ENCODE data around the gene AGFG2.
A peak's percentile ranks its signal among the peaks of the same experiment; 100 is the strongest.

The AGFG2 gene

DNA sequence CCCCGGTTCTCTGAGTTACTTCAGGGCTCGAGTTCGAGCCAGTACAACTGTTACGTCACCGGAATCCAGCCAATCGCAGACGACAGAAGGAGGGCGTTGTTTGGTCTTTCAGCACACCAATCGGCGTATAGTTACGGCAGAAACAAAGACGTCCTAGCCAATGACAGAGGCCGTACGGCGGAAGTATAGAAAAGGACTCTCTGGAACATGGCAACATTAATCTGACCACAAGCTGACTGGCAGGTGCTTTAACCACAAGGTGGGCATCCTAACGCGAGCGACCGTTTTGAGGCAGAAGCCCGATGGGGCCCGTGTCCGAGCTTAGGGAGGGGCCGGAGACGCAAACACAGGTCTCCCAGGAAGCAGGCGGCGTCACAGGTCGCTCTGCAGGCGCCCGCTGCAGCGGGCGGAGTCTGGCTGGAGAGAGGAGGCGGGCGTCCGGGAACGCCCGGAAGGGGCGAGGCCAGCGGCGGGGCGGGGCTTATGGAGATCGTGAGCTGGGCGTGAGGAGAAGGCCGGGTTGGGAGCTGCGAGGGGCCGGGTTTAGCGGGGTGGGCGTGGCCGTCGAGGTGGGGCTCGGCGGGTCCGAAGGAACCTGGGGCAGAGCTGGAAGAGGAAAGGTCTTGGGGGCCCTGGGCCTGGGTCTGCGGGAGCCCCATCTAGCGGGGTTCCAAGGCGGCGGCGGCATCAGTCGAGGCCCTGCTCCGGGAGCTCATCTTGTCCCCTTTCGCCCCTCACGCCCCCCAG, 73.2 kb downstream of the AGFG2 start, which contains the start of gene MOSPD3:
TSS of gene MOSPD3 (plus strand) at position 558 of the 747 bp plus-strand sequence. CDS start 252 bp downstream, outside the sequence.
- peak; percentile 98 to 99 for DNase-seq (ENCODE audit: low read depth in 2 of 2)

DNA sequence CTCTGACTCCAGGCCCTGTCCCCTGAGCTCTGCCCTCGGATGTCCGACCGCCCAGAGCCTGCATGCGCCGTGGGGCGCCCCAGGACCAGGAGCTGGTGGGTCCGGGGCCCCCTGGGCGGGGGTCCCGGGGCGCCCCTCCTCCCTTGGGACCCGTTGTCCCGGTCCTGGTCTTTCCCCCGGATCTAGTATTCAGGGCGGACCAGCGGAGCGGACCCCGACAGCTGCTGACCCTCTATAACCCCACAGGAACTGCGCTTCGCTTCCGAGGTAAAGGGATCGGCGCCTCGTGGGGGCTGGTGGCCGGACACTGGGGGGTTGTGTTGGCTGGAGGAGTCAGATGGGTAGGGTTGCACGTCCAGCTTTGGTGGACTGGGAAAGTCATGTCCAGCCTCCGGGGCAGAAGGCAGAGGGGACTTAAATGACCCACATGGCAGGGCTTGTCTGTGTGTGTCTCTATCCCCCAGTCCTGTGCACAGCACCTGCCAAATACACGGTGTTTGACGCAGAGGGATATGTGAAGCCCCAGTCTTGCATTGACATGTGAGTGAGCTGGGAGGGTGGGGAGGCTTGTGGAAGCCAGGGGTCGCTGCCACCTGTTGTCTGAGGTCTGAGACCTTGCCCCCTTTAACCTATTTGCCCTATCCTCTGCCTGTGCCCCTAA, 73.9 kb downstream of the AGFG2 start:
- DNase-seq (ENCODE audit: low read depth in 2 of 2), result no peak

DNA sequence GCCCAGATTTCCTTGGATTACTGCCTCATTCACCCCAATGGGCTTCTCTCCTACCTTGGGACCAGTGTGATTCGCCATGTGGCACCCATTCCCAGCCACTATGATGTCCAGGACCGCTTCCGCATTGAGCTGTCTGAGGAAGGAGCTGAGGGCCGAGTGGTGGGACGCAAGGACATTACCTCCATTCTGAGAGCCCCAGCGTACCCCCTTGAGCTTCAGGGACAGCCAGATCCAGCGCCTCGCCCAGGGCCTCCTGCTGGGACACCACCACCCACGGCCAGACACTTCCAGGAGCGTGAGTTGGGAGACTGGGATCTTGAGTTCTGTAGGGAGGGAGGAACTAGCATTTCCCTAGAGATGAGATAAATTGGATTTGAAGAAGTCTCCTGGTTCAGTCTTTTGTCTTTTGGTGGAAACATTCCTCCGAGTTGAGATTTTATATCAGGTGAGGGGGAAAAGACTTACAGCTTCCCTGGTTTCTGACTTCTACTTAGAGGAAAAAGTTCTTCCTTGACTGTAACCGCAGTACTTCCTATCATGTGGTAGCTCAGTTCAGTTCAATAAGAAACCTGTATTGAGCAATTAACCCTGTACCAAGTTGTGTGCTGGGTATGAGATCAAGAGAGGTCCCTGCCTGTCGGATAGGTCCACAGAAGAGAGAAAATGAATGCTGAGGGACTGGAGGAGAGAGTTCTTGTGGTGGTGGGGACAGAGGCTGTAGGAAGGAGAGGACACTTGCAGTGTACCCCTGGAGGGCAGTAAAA, 74.6 kb downstream of the AGFG2 start:
- DNase-seq (ENCODE audit: low read depth in 2 of 2), result no peak

DNA sequence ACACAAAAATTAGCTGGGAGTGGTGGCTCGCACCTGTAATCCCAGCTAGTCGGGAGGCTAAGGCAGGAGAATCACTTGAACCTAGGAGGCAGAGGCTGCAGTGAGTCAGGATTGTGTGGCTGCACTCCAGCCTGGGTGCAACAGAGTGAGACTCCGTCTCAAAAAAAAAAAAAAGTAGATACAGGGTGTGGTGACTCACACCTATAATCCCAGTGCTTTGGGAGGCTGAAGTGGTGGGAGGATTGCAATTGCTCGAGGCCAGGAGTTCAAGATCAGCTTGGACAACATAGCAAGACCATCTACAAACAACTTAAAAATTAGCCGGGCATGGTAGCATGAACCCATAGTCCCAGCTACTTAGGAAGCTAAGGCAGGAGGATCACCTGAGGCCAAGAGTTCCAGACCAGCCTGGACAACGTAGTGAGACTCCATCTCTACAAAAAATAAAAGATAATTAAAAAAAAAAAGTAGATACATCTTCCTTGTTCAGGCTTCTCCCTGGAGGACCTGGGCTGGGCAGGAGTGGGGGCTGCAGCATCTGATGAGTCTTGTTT, 75.4 kb downstream of the AGFG2 start:
- no peak for DNase-seq (ENCODE audit: low read depth in 2 of 2)

Data from stimulated activated CD4-positive, alpha-beta T cell treated with anti-CD3 and anti-CD28 coated beads, Interleukin-1b, Interleukin-23, amount 100 ng/mL, for 4 hours (primary cell).